GM23338 (cell line): ENCODE results near the gene PRMT1. TPM values are rescaled to one million over a fixed set of nuclear protein-coding genes. Genes with fewer than 3 reads are reported as not detected.

Experiments used
- ATAC-seq: fragments of 200-7000 bp; cut with Tn5 transposase; 3 replicates; pipeline ENCODE4 v1.9.1; 2020
- DNase-seq: peaks from one replicate; pipeline ENCODE4 v3.0.0-alpha.2; 2015; ENCODE audit warnings: low spot score
- H2AFZ ChIP-seq: fragments of 200-600 bp; sonication (generic); 2 replicates; pipeline ENCODE4 v1.8.0; 2016; ENCODE audit warnings: antibody characterized with exemption, mild to moderate bottlenecking, moderate library complexity
- H3F3A ChIP-seq: fragments of 200-600 bp; sonication (generic); replicated peaks from 2 replicates; pipeline ENCODE4 v1.8.0; 2017; ENCODE audit warnings: antibody characterized with exemption, mixed run types, low read depth
- H3K27ac ChIP-seq: fragments of 200-600 bp; sonication (generic); 2 replicates; pipeline ENCODE4 v1.6.1; 2016; ENCODE audit warnings: low read depth
- H3K27me3 ChIP-seq: fragments of 200-600 bp; sonication (generic); 2 replicates; pipeline ENCODE4 v1.8.0; 2016; ENCODE audit warnings: mild to moderate bottlenecking, mixed run types, moderate library complexity; ENCODE audit not compliant: insufficient read depth
- H3K36me3 ChIP-seq: fragments of 200-600 bp; sonication (generic); 2 replicates; pipeline ENCODE4 v1.8.0; 2016; ENCODE audit warnings: mild to moderate bottlenecking; ENCODE audit not compliant: insufficient read depth
- H3K4me1 ChIP-seq: fragments of 200-600 bp; sonication (generic); 2 replicates; pipeline ENCODE4 v1.8.0; 2016; ENCODE audit warnings: mild to moderate bottlenecking, moderate library complexity; ENCODE audit not compliant: insufficient read depth
- H3K4me2 ChIP-seq: fragments of 200-600 bp; sonication (generic); 2 replicates; pipeline ENCODE4 v1.7.1; 2017; ENCODE audit warnings: mixed run types
- H3K4me3 ChIP-seq: fragments of 200-600 bp; sonication (generic); 2 replicates; pipeline ENCODE4 v1.6.1; 2016; ENCODE audit warnings: mixed run types
- H3K79me2 ChIP-seq: fragments of 200-600 bp; sonication (generic); replicated peaks from 2 replicates; pipeline ENCODE4 v1.8.0; 2017; ENCODE audit warnings: mild to moderate bottlenecking; ENCODE audit not compliant: insufficient read depth
- H3K9me2 ChIP-seq: fragments of 200-600 bp; sonication (generic); 2 replicates; pipeline ENCODE4 v1.8.0; 2017; ENCODE audit not compliant: insufficient read depth
- H4K20me1 ChIP-seq: fragments of 200-600 bp; sonication (generic); replicated peaks from 2 replicates; pipeline ENCODE4 v1.8.0; 2017; ENCODE audit warnings: mild to moderate bottlenecking; ENCODE audit not compliant: insufficient read depth
- H3K27ac Mint-ChIP-seq: 2 replicates; pipeline ENCODE4 v1.8.0; 2020; ENCODE audit warnings: inconsistent platforms, mild to moderate bottlenecking, moderate library complexity, mixed read lengths
- H3K27me3 Mint-ChIP-seq: 3 replicates; pipeline ENCODE4 v1.8.0; 2022; ENCODE audit warnings: low read depth, mild to moderate bottlenecking, moderate library complexity, mixed read lengths, inconsistent platforms; ENCODE audit not compliant: insufficient read depth, poor library complexity
- H3K36me3 Mint-ChIP-seq: 3 replicates; pipeline ENCODE4 v1.8.0; 2021; ENCODE audit warnings: low read depth, mild to moderate bottlenecking, inconsistent platforms, moderate library complexity, mixed read lengths
- H3K4me1 Mint-ChIP-seq: 3 replicates; pipeline ENCODE4 v1.8.0; 2020; ENCODE audit warnings: mild to moderate bottlenecking, inconsistent platforms, mixed read lengths
- H3K4me3 Mint-ChIP-seq: 3 replicates; pipeline ENCODE4 v1.8.0; 2021; ENCODE audit warnings: moderate library complexity, mild to moderate bottlenecking, inconsistent platforms, mixed read lengths
- H3K9me3 Mint-ChIP-seq: 3 replicates; pipeline ENCODE4 v1.8.0; 2020; ENCODE audit warnings: moderate library complexity, mild to moderate bottlenecking, inconsistent platforms, mixed read lengths
- CTCF ChIP-seq, 2 experiments: fragments of 200-600 bp in 1 of 2; sonication (generic) in 1 of 2; conservative IDR thresholded peaks; 2 replicates each; pipeline versions ENCODE4 v1.5.1 to v1.6.1; 2016 to 2017; ENCODE audit warnings: antibody characterized with exemption in 2 of 2, low read depth in 2 of 2, mild to moderate bottlenecking in 2 of 2, moderate library complexity in 1 of 2
- EZH2 ChIP-seq: fragments of 200-600 bp; sonication (generic); IDR thresholded peaks from one replicate; pipeline ENCODE4 v1.8.0; 2017; ENCODE audit warnings: antibody characterized with exemption, mild to moderate bottlenecking, low read depth; ENCODE audit not compliant: unreplicated experiment
- EZH2phosphoT487 ChIP-seq: fragments of 200-600 bp; sonication (generic); IDR thresholded peaks from one replicate; pipeline ENCODE4 v1.8.1; 2018; ENCODE audit warnings: antibody characterized with exemption; ENCODE audit not compliant: unreplicated experiment
- JUNB ChIP-seq: IDR thresholded peaks from one replicate; pipeline ENCODE4 v1.6.1; 2016; ENCODE audit warnings: antibody characterized with exemption; ENCODE audit not compliant: unreplicated experiment
- POLR2AphosphoS5 ChIP-seq: IDR thresholded peaks from 2 replicates; pipeline ENCODE4 v1.6.1; 2016; ENCODE audit warnings: antibody characterized with exemption, low read depth
- STAT1 ChIP-seq: IDR thresholded peaks from one replicate; pipeline ENCODE4 v1.6.1; 2016; ENCODE audit warnings: antibody characterized with exemption; ENCODE audit not compliant: unreplicated experiment
- ZNF114 ChIP-seq: fragments of 250-450 bp; sonication (Bioruptor Pico); IDR thresholded peaks from 2 replicates; pipeline ENCODE4 v1.5.0; 2020; ENCODE audit warnings: mild to moderate bottlenecking, moderate library complexity
- polyA plus RNA-seq: library from polyadenylated mRNA; unstranded; fragments of >200 nt; fragmentation: Nextera tagmentation; extraction: Ambion mirVana; gene quantifications from 2 replicates; pipeline ENCODE4 v1.2.1, GENCODE V29; 2016
- total RNA-seq: library from RNA; depleted of rRNA; stranded (reverse); fragments of >200 nt; shearing (Covaris generic); gene quantifications from 2 replicates; pipeline ENCODE4 v1.2.3, GENCODE V29; 2014
- TF ChIP-seq, protein P1 (sequence below): IDR thresholded peaks from one replicate; pipeline ENCODE4 v1.6.1; 2018; ENCODE audit warnings: antibody characterized with exemption; ENCODE audit not compliant: unreplicated experiment

Gene PRMT1
- total and polyA plus RNA-seq, 2 experiments from 2014 or later = 590 to 700 TPM

DNA sequence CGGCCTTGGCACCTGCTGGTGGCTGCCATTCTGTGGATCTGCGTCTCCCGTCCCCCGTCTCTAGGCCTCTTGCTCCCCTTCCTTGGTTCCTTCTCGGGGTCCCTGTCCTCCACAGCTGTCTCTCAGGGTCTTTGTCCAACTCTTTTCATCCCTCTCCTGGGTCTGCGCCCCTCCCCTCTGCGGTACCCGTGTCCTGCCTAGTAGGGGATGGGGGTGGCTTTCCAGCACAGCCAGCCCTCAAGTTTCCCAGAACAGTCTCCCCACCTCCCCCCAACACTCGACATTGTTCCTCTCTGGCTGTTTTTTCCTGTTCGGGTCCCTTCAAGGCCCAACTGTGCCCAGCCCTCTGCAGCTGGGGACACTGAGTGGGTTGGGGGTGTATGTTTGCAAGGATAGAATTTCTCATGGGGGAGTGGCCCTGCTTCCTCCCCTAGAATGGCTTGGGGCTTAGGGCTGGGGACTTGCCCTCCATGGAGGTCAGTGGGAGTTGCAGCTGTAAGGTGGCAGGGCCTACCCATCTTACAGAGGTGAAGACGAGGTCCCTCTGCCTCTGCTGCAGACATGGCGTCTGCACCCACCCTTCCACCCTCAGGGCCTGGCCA lies 11.6 kb downstream of the PRMT1 start (continued):
- no peak for TF ChIP-seq POLR2AphosphoS5
- TF ChIP-seq JUNB = no peak
- no peak for TF ChIP-seq EZH2phosphoT487
- no peak for TF ChIP-seq ZNF114 (CRISPR knock-in tag)
- TF ChIP-seq STAT1 = no peak
- TF ChIP-seq EZH2 = no peak
- TF ChIP-seq, protein P1, sequence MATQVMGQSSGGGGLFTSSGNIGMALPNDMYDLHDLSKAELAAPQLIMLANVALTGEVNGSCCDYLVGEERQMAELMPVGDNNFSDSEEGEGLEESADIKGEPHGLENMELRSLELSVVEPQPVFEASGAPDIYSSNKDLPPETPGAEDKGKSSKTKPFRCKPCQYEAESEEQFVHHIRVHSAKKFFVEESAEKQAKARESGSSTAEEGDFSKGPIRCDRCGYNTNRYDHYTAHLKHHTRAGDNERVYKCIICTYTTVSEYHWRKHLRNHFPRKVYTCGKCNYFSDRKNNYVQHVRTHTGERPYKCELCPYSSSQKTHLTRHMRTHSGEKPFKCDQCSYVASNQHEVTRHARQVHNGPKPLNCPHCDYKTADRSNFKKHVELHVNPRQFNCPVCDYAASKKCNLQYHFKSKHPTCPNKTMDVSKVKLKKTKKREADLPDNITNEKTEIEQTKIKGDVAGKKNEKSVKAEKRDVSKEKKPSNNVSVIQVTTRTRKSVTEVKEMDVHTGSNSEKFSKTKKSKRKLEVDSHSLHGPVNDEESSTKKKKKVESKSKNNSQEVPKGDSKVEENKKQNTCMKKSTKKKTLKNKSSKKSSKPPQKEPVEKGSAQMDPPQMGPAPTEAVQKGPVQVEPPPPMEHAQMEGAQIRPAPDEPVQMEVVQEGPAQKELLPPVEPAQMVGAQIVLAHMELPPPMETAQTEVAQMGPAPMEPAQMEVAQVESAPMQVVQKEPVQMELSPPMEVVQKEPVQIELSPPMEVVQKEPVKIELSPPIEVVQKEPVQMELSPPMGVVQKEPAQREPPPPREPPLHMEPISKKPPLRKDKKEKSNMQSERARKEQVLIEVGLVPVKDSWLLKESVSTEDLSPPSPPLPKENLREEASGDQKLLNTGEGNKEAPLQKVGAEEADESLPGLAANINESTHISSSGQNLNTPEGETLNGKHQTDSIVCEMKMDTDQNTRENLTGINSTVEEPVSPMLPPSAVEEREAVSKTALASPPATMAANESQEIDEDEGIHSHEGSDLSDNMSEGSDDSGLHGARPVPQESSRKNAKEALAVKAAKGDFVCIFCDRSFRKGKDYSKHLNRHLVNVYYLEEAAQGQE = no peak
- no peak for TF ChIP-seq CTCF (conservative IDR thresholded peaks at IDR 0.05; ENCODE audit: low read depth in 2 of 2)

DNA sequence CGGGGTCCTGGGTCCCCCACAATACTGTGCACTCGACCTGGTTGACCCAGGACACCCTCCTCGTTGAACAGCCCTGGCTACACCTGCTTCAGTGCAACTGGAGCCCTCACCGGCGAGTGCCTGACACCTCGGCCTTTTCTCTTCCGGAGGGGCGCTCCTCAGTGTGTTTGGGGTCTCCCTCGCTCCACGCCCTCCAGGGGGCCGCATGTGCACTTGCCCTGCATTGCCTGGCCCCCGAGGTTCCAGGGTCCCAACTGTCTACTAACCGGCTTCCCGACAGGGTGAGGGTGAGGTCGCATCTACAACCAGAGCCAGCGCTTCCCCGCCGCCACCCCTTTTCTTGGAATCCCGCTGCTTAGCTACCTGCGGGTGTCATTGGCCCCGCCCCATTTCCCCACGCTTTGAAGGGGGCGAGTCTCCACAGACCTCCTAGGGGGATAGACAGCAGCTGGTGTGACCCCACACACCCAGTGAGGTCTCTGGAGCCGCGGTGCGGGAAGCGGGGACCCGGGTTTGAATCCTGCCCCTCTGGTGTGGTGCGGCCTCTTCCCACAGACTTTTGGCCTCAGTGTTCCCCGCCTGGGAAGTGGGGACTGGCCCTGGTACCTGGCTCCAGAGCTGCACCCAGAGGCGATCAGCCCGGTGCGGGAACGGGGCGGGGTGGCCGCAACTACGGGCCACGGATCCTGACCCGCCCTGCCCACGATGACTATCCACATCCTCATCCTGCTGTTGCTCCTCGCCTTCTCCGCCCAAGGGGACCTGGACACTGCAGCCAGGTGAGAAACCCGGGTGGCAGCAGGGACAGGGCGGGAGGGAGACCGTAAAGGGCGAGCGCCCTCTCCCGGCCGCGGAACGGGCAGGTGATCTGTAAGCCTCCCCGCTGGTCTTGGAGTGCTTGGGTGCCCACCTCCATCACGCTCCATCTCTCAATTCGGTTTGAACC lies 12.3 kb downstream of the PRMT1 start, which contains the start of gene ADM5:
Gene ADM5 (plus strand): TSS at position 462 of the 946 bp plus-strand sequence. CDS start 244 bp downstream, at position 706.
- Histone ChIP-seq H3K27me3 (no peaks in the 10 kb centered on the region), H3K36me3 (peaks cover 12% of the 10 kb centered on the region), H4K20me1 (peaks cover 25% of the 10 kb centered on the region), H2AFZ (no peak within 1 kb of the TSS; the same call in 1 of the 2 replicates), H3F3A (peaks cover 58% of the 10 kb centered on the region), H3K9me2 (no peaks in the 10 kb centered on the region), H3K27ac (peak within 1 kb of the TSS; percentile 85), H3K79me2 (peaks cover 18% of the 10 kb centered on the region), H3K4me3 (peak within 1 kb of the TSS; percentile 97), H3K4me1 (peaks cover 29% of the 10 kb centered on the region), H3K4me2 (peak within 1 kb of the TSS; percentile 99)
- peaks cover 44% of the 10 kb centered on the region for H3K4me1 Mint-ChIP-seq
- DNase-seq (peak; percentile 85), ATAC-seq (peak; percentile 62)
- peaks cover 49% of the 10 kb centered on the region for H3K36me3 Mint-ChIP-seq
- H3K27me3 Mint-ChIP-seq = peaks cover 39% of the 10 kb centered on the region
- H3K4me3 Mint-ChIP-seq = peak within 1 kb of the TSS; percentile 94
- TF ChIP-seq ZNF114 (CRISPR knock-in tag) (no peak), POLR2AphosphoS5 (peak; percentile 50), CTCF (conservative IDR thresholded peaks at IDR 0.05; ENCODE audit: low read depth in 2 of 2) (peak; percentile 69 to 84)
- TF ChIP-seq, protein P1 = no peak
- H3K27ac Mint-ChIP-seq = peak within 1 kb of the TSS; percentile 95
- peaks cover 8% of the 10 kb centered on the region for H3K9me3 Mint-ChIP-seq
